SK-N-SH (cell line): ENCODE data around the gene IL1RAP.

ENCODE experiments used
- EZH2phosphoT487 ChIP-seq: fragments of 200-600 bp; sonication (generic); IDR thresholded peaks from 2 replicates; pipeline ENCODE4 v1.6.1; 2017; ENCODE audit warnings: low read depth, mixed run types, mild to moderate bottlenecking, antibody characterized with exemption, moderate library complexity, borderline replicate concordance
- FOSL2 ChIP-seq: IDR thresholded peaks from 2 replicates; pipeline ENCODE4 v1.4.0; 2012; ENCODE audit warnings: low read depth, mild to moderate bottlenecking, moderate library complexity, borderline replicate concordance
- GATA2 ChIP-seq: sonication (generic); formaldehyde crosslinking; IDR thresholded peaks from 2 replicates; pipeline ENCODE4 v1.5.0; 2020; ENCODE audit warnings: mild to moderate bottlenecking, missing genetic modification reagents
- MXI1 ChIP-seq: IDR thresholded peaks from 2 replicates; pipeline ENCODE4 v1.6.1; 2012; ENCODE audit warnings: mild to moderate bottlenecking, low read depth, low read length, improper control_type of control experiment
- NFIC ChIP-seq: IDR thresholded peaks from 2 replicates; pipeline ENCODE4 v1.4.0; 2012; ENCODE audit warnings: borderline replicate concordance
- POLR2AphosphoS5 ChIP-seq: IDR thresholded peaks from 2 replicates; pipeline ENCODE4 v1.6.1; 2012; ENCODE audit warnings: low read depth, low read length
- RAD21 ChIP-seq: IDR thresholded peaks from 2 replicates; pipeline ENCODE4 v1.6.1; 2012; ENCODE audit warnings: mild to moderate bottlenecking, low read length
- RXRA ChIP-seq: IDR thresholded peaks from 2 replicates; pipeline ENCODE4 v1.4.0; 2012; ENCODE audit warnings: low read depth, mild to moderate bottlenecking, borderline replicate concordance
- SMC3 ChIP-seq: IDR thresholded peaks from 2 replicates; pipeline ENCODE4 v1.6.1; 2012; ENCODE audit warnings: low read depth, low read length, improper control_type of control experiment
- TEAD4 ChIP-seq: IDR thresholded peaks from 2 replicates; pipeline ENCODE4 v1.4.0; 2012; ENCODE audit warnings: mild to moderate bottlenecking, borderline replicate concordance; ENCODE audit not compliant: insufficient read depth
- TF ChIP-seq, protein P1 (sequence below): fragments of 200-600 bp; sonication (generic); IDR thresholded peaks from 2 replicates; pipeline ENCODE4 v1.6.1; 2017; ENCODE audit warnings: antibody characterized with exemption, mild to moderate bottlenecking, moderate library complexity
- TF ChIP-seq, protein P2 (sequence below): IDR thresholded peaks from 2 replicates; pipeline ENCODE4 v1.6.1; 2012; ENCODE audit warnings: mild to moderate bottlenecking, low read depth, low read length, moderate library complexity
- TF ChIP-seq, protein P3 (sequence below): fragments of 150-350 bp; IDR thresholded peaks from 2 replicates; pipeline ENCODE4 v1.6.1; 2017; ENCODE audit warnings: antibody characterized with exemption, low read length, low read depth, borderline replicate concordance

DNA sequence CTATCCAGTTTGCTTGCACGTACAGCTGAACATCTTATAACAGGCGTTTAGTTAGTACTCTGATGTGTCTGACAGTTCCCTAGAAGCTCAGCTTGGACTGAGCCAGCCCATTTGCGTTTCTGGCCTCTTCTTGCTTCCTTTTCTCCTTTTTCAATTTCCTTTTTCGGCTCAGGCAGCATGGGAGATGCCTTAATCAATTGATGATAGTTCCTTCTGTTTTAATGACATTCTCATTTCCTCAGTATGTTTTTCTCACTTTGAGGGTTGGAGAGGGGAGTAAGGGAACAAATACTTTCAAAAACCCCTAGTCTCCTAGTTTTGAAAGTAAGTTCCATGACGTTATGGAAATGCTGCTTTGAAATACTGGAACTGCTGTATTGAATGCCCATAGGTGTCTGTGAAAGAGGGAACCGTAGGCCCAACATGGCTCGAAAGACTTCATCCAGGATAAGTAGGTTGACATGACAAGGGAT, 18.9 kb downstream of the IL1RAP start:
- TF ChIP-seq NFIC (no peak), EZH2phosphoT487 (no peak), MXI1 (no peak), SMC3 (no peak), FOSL2 (no peak), TEAD4 (no peak), RAD21 (no peak), POLR2AphosphoS5 (no peak), RXRA (no peak), GATA2 (CRISPR knock-in tag) (no peak)
- TF ChIP-seq, protein P1, sequence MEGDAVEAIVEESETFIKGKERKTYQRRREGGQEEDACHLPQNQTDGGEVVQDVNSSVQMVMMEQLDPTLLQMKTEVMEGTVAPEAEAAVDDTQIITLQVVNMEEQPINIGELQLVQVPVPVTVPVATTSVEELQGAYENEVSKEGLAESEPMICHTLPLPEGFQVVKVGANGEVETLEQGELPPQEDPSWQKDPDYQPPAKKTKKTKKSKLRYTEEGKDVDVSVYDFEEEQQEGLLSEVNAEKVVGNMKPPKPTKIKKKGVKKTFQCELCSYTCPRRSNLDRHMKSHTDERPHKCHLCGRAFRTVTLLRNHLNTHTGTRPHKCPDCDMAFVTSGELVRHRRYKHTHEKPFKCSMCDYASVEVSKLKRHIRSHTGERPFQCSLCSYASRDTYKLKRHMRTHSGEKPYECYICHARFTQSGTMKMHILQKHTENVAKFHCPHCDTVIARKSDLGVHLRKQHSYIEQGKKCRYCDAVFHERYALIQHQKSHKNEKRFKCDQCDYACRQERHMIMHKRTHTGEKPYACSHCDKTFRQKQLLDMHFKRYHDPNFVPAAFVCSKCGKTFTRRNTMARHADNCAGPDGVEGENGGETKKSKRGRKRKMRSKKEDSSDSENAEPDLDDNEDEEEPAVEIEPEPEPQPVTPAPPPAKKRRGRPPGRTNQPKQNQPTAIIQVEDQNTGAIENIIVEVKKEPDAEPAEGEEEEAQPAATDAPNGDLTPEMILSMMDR = no peak
- TF ChIP-seq, protein P2, sequence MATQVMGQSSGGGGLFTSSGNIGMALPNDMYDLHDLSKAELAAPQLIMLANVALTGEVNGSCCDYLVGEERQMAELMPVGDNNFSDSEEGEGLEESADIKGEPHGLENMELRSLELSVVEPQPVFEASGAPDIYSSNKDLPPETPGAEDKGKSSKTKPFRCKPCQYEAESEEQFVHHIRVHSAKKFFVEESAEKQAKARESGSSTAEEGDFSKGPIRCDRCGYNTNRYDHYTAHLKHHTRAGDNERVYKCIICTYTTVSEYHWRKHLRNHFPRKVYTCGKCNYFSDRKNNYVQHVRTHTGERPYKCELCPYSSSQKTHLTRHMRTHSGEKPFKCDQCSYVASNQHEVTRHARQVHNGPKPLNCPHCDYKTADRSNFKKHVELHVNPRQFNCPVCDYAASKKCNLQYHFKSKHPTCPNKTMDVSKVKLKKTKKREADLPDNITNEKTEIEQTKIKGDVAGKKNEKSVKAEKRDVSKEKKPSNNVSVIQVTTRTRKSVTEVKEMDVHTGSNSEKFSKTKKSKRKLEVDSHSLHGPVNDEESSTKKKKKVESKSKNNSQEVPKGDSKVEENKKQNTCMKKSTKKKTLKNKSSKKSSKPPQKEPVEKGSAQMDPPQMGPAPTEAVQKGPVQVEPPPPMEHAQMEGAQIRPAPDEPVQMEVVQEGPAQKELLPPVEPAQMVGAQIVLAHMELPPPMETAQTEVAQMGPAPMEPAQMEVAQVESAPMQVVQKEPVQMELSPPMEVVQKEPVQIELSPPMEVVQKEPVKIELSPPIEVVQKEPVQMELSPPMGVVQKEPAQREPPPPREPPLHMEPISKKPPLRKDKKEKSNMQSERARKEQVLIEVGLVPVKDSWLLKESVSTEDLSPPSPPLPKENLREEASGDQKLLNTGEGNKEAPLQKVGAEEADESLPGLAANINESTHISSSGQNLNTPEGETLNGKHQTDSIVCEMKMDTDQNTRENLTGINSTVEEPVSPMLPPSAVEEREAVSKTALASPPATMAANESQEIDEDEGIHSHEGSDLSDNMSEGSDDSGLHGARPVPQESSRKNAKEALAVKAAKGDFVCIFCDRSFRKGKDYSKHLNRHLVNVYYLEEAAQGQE = no peak
- TF ChIP-seq, protein P3, sequence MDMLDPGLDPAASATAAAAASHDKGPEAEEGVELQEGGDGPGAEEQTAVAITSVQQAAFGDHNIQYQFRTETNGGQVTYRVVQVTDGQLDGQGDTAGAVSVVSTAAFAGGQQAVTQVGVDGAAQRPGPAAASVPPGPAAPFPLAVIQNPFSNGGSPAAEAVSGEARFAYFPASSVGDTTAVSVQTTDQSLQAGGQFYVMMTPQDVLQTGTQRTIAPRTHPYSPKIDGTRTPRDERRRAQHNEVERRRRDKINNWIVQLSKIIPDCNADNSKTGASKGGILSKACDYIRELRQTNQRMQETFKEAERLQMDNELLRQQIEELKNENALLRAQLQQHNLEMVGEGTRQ = no peak
